Measurements from ENCODE around the gene RBM33. TPM values are rescaled to one million over a fixed set of nuclear protein-coding genes. Genes with fewer than 3 reads are reported as not detected.

The RBM33 gene
- total and polyA plus RNA-seq, 2 of the 13 experiments (the other 11 are each of a cell fraction or from before 2014, with no cell fraction given), result 12.4 to 28.9 TPM

GRCh38 chr7:155813125-155813524 lies 168.7 kb downstream of the RBM33 start (continued):
- no peak for TF ChIP-seq PAF1 (CRISPR knock-in tag; IDR thresholded peaks at IDR 0.05)
- TF ChIP-seq KLF12 (CRISPR knock-in tag; IDR thresholded peaks at IDR 0.05; ENCODE audit: borderline replicate concordance), result no peak
- TF ChIP-seq PATZ1 (CRISPR knock-in tag; IDR thresholded peaks at IDR 0.05), result peak; percentile 96
- TF ChIP-seq ZNF318 (CRISPR knock-in tag; IDR thresholded peaks at IDR 0.05), result no peak
- no peak for TF ChIP-seq TIGD3 (CRISPR knock-in tag; IDR thresholded peaks at IDR 0.05; ENCODE audit: borderline replicate concordance)
- TF ChIP-seq HMGXB4 (CRISPR knock-in tag; IDR thresholded peaks at IDR 0.05; ENCODE audit: borderline replicate concordance in 1 of 2, low read depth in 1 of 2), result no peak
- TF ChIP-seq ZBTB7A (CRISPR knock-in tag; IDR thresholded peaks at IDR 0.05), result peak; percentile 90
- TF ChIP-seq NCOA2 (CRISPR knock-in tag; IDR thresholded peaks at IDR 0.05), result peak; percentile 29; the same call in 1 of the 2 replicates
- no peak for TF ChIP-seq STAT5B (CRISPR knock-in tag; IDR thresholded peaks at IDR 0.05)
- TF ChIP-seq ARID5B (CRISPR knock-in tag; IDR thresholded peaks at IDR 0.05), result peak; percentile 81
